Left ventricle myocardium inferior (tissue), 1 donor: Measurements from ENCODE around the gene EXPH5. TPM values are rescaled to one million over a fixed set of nuclear protein-coding genes. Genes with fewer than 3 reads are reported as not detected.

Source experiments
- DNase-seq: peaks from one replicate; pipeline ENCODE4 v3.0.0-alpha.2; 2020
- H3K27ac ChIP-seq: fragments of 200-600 bp; replicated peaks from 2 replicates; pipeline ENCODE4 v1.8.0; 2021
- H3K27me3 ChIP-seq: fragments of 200-600 bp; 2 replicates; pipeline ENCODE4 v1.8.0; 2021; ENCODE audit warnings: low read depth
- H3K36me3 ChIP-seq: fragments of 200-600 bp; 2 replicates; pipeline ENCODE4 v1.8.0; 2021
- H3K4me1 ChIP-seq: fragments of 200-600 bp; 2 replicates; pipeline ENCODE4 v1.8.0; 2021
- H3K4me3 ChIP-seq: fragments of 200-600 bp; 2 replicates; pipeline ENCODE4 v1.8.0; 2021; ENCODE audit warnings: mild to moderate bottlenecking, moderate library complexity
- H3K9me3 ChIP-seq: fragments of 200-600 bp; replicated peaks from 2 replicates; pipeline ENCODE4 v1.8.0; 2021
- intact Hi-C: fragments of 100-400 bp; cut with micrococcal nuclease; formaldehyde crosslinking; loops from one replicate; pipeline ENCODE4 v1.11.0; 2022
- total RNA-seq: library from RNA; stranded (reverse); fragmentation: NEBNext Ultra II Directional; extraction: Animal tissue kit (Norgen Biotek cat#: 25700); gene quantifications from one replicate; pipeline ENCODE4 v1.2.1, GENCODE V29; 2021
- TF ChIP-seq, protein P1 (sequence below): fragments of 200-600 bp; IDR thresholded peaks from 2 replicates; pipeline ENCODE4 v1.8.0; 2021; ENCODE audit warnings: antibody characterized with exemption, mild to moderate bottlenecking, borderline replicate concordance
- donor health status: DM: no; HTN: yes; CAD: no; lungs with severe emphysema.

EXPH5 gene
- total RNA-seq, 1 donor from 2014 or later = 0.88 TPM

DNA sequence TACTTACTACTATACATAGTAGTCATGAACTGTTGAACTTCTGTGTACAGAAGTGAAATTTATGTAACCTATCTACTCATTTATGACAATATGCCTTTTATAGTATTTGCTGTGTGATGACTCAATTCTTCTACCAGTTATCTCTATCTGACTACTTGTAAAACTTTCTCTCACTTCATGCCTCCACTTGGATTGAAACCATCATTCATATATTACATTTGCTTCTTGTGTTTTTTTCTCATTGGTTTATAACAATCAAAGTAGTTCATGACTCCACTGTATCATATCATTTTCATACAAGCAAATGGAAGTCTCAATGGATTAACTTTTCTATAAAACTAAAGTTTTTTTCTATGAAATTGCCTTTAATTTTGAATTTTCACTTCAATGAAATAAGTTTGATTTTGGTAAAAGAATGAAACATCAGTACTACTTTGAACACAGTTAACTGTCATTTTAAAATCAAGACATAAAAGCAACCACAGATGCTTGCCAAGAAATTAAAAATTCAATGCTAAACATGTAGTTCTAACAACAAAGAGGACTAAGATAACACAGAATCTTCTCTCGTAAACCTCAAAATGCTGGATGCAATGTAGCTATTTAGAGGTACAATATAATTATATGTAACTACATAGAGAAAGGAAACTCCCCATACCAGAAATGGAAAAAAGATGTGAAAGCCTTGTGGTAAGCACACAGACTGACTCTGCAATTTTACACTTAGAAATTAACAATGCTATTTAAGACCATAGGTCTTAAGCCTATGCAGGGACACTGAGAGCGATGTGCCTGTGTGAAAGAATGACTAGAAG is 27.6 kb upstream of the EXPH5 start:
- TF ChIP-seq, protein P1, sequence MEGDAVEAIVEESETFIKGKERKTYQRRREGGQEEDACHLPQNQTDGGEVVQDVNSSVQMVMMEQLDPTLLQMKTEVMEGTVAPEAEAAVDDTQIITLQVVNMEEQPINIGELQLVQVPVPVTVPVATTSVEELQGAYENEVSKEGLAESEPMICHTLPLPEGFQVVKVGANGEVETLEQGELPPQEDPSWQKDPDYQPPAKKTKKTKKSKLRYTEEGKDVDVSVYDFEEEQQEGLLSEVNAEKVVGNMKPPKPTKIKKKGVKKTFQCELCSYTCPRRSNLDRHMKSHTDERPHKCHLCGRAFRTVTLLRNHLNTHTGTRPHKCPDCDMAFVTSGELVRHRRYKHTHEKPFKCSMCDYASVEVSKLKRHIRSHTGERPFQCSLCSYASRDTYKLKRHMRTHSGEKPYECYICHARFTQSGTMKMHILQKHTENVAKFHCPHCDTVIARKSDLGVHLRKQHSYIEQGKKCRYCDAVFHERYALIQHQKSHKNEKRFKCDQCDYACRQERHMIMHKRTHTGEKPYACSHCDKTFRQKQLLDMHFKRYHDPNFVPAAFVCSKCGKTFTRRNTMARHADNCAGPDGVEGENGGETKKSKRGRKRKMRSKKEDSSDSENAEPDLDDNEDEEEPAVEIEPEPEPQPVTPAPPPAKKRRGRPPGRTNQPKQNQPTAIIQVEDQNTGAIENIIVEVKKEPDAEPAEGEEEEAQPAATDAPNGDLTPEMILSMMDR = no peak
- no peaks in the 10 kb centered on the region for H3K4me1 ChIP-seq
- peaks cover 6% of the 10 kb centered on the region for H3K27me3 ChIP-seq
- H3K9me3 ChIP-seq = no peaks in the 10 kb centered on the region
- intact Hi-C loops = no loop called here
- DNase-seq = no peak
- H3K4me3 ChIP-seq = no peak overlapping the region
- H3K27ac ChIP-seq = no peak overlapping the region
- no peaks in the 10 kb centered on the region for H3K36me3 ChIP-seq

DNA sequence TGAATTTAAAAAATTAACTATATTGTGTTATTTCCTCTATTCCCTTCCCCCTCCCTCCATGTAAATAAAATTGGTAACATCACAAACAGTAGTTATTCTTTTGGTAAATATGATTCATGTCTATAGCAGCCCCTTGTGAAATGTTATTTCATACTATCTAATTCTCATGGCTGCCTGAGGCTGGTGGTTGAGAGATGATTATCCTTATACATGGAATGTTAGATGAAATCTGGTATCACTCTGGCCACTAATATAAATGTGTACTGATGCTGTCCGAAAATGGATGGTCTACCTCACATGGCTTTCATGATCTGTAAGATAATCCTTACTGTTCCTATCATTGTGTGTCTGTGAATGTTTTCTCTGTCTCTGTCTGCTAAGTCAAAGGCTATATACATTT is 25.0 kb upstream of the EXPH5 start:
- intact Hi-C loops = no loop called here
- Histone ChIP-seq H3K27me3 (peaks cover 6% of the 10 kb centered on the region), H3K9me3 (no peaks in the 10 kb centered on the region), H3K4me3 (no peak overlapping the region), H3K4me1 (no peaks in the 10 kb centered on the region), H3K36me3 (no peaks in the 10 kb centered on the region), H3K27ac (no peak overlapping the region)
- TF ChIP-seq, protein P1 = no peak
- no peak for DNase-seq

DNA sequence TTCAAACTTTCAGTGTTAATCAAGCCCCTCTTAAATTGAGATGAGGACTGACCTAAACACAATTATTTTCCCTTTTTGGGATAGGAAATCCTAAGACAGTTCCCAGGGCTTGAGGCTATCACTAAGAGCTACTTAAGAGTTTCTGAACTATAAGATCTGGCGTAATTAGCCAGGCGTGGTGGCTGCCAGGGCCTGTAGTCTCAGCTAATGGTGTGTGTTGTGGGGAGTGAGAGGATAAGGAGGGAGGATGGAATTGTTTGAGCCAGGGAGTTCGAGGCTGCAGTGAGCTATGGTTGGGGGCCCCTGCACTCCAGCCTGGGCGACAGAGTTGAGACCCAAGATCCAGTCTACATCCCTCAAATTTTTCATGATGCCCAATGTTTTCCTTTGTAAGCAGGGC is 23.5 kb upstream of the EXPH5 start:
- H3K27me3 ChIP-seq = peaks cover 5% of the 10 kb centered on the region
- TF ChIP-seq, protein P1 = no peak
- intact Hi-C loops = no loop called here
- H3K27ac ChIP-seq = no peak overlapping the region
- DNase-seq = no peak
- H3K36me3 ChIP-seq = no peaks in the 10 kb centered on the region
- no peak overlapping the region for H3K4me3 ChIP-seq
- H3K4me1 ChIP-seq = no peaks in the 10 kb centered on the region
- H3K9me3 ChIP-seq = no peaks in the 10 kb centered on the region

DNA sequence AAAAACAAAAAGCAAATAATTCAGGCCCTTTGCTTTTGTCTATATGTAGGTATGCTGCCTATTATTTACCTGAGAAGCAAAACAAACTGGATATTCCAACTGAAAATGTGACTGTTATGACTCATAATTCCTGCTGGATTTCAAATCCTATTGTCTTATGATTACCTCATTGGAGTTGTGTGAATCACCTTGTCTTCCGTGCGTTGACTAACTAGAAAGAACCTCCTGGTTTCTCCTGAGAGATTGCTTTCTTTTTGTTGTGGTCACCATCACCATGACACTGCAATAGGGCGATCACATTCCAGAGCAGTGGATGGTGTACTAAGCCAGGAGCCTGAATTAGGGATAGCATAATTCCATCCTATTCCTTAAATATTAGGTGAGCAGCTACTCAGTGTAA is 23.0 kb upstream of the EXPH5 start:
- DNase-seq = no peak
- TF ChIP-seq, protein P1 = no peak
- H3K27ac ChIP-seq = no peak overlapping the region
- no peak overlapping the region for H3K4me3 ChIP-seq
- H3K4me1 ChIP-seq = no peaks in the 10 kb centered on the region
- H3K9me3 ChIP-seq = no peaks in the 10 kb centered on the region
- intact Hi-C loops = no loop called here
- H3K36me3 ChIP-seq = no peaks in the 10 kb centered on the region
- H3K27me3 ChIP-seq = no peaks in the 10 kb centered on the region

DNA sequence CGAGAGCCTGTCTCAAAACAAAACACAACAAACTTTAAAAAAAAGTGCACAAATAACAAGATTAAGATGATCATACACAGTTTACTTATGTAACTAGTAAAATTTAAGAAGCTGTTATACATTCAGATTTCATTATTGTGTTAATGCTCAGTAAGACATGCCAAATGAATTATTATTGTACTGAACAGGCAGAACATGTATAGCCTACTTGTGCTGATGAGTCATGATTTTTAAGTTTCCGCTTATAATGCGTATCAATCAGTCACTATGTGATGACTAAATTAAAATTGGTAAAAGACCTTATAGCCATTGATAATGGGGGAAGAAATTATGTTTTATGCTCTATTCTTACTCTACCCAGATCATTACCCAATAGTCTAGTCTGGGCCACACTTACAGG is 20.5 kb upstream of the EXPH5 start:
- Histone ChIP-seq H3K9me3 (no peaks in the 10 kb centered on the region), H3K4me3 (no peak overlapping the region), H3K36me3 (no peaks in the 10 kb centered on the region), H3K4me1 (no peaks in the 10 kb centered on the region), H3K27ac (no peak overlapping the region), H3K27me3 (peaks cover 5% of the 10 kb centered on the region)
- TF ChIP-seq, protein P1 = no peak
- no peak for DNase-seq
- intact Hi-C loops = no loop called here
